HG03159 (cell line): ENCODE results near the gene USP1.

ENCODE experiments used
- ATAC-seq: cut with Tn5 transposase; IDR thresholded peaks from one replicate; pipeline ENCODE4 v1.9.1; 2021; ENCODE audit warnings: mild to moderate bottlenecking, moderate library complexity; ENCODE audit not compliant: unreplicated experiment

The USP1 gene

DNA sequence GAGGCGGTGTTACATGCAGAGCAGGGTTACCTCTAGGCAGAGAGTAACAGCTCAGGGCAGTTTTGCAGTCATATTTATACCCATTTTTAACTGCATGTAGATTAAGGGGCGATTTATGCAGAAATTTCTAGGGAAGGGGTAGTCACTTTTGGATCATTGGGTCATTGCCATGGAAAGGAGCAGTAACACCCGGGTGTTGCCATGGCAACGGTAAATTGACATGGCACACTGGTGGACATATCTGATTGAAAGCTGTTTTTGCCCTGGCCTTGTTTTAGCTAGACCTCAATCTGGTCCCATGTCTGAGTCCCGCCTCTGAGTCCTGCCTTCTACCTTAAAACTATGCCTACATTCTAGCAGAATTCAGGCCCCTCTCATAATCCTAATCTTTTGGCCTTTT lies 11.8 kb upstream of the USP1 start:
- no peak for ATAC-seq

DNA sequence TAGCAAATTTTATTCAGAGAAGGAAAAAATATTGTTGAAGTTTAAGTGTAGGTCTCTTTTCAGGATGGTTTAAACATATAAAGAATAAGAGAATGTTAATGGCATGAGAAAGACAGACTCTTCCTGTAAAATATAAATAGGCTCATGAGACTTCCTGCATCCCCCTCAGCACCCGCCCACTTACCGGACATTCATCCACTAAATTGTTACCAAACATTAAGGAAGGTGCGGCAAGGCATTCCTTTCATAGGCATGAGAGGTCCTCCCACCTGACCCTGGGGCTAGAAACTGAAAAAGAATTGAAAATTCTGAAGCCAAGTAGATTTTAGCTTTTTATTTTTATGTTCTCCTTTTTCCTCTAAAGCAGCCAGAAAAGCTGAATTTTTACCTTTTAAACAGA lies 10.6 kb upstream of the USP1 start:
- ATAC-seq: no peak

DNA sequence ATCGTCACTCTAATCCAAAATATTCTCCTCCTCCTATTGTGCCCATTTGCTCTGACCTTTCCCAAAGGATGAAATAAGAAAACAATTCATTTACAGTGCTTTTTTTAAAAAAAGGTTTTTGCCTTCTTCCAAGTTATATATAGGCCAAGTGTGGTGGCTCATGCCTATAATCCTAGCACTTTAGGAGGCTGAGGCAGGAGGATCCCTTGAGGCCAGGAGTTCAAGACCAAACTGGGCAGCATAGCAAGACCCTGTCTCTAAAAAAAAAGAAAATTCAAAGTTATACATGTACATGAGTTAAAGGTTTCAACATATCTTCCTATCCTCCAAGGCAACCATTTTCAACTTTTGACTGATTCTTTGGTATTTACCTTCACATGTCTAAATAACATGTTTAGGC lies 10.1 kb upstream of the USP1 start:
- ATAC-seq: no peak

DNA sequence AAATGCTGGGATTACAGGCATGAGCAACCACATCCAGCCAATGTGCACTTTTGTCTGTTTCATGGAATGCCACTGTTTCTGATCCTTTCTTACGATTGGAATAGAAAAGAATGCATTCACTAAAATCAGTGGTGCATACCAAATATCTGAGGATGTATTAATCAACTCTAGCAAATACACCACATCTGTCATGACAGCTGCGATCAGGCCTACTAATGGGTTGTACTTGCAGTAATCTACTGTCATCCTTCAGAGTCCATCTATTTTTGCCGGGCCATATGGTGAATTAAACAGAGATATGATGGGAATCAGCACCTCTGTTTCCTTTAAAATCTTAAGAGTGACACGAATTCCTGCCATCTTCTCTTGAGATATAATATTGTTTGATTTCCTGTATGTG lies 8.5 kb upstream of the USP1 start:
- ATAC-seq: no peak

DNA sequence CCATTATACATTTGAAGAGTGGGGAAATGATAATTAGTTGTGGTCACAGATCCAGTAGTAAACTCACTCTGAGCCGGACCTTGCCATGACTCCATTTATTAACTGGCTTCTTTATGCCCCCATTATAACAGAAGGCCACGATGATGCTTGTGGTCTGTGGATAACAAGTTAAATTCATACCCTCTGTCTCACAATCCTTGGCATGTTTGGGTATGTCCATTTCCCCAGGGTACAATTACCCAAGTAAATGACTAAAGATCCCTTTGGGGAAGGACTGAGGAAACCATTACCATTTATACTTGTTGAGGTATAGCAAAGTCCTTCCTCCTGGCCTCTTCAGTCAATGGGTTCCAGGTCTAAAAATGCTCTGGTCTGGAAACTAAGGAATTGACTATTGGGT lies 7.3 kb upstream of the USP1 start:
- ATAC-seq: no peak

DNA sequence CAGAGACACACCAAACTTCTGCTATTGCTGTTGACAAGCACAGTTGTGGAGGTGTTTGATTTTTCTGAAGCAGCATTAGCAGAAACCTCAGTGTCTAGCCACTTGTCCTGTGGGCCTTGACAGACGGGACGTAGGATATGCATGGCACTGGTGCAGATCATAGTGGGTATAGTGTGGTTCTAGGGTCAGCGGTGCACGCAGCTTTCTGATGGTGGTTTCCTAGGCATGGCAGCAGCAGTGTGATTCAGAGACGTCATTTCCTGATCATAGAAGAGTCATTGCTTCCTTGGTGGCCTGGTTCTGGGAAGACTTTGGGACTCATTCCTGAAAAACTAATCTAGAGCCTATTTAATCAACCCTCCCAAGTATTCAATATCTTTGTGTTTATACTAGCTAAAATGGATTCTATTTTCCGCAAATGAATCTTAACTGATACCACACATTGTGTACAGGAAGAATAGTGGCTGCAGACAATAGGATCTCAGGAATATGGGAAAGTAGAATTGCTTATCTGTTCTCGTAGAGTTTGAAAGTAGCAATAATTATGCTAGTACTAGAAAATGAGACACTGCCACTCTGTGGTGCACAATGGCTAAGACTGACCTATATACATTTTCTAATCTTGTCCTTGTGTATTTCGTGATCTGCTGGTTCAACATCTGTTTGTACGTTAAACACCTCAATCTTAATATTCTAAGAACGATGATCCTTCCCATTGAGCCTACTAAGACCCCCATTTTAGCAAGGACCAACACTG lies 2.8 kb upstream of the USP1 start:
- no peak for ATAC-seq

DNA sequence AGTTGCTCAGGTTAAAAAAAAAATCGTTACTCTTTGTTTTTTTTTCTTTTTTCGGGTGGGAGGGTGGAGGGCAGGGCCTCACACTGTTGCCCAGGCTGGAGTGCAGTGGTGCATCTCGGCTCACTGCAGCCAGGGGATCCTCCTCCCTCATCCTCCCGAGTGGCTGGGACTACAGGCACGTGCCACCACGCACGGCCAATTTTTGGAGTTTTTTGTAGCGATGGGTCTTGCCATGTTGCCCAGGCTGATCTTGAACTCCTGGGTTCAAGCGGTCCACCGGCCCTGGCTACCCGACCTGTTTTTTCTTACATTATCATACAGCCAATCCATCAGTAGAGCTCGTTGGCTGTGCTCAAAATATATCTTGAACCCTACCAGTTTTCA lies 2.2 kb upstream of the USP1 start:
- ATAC-seq: no peak

DNA sequence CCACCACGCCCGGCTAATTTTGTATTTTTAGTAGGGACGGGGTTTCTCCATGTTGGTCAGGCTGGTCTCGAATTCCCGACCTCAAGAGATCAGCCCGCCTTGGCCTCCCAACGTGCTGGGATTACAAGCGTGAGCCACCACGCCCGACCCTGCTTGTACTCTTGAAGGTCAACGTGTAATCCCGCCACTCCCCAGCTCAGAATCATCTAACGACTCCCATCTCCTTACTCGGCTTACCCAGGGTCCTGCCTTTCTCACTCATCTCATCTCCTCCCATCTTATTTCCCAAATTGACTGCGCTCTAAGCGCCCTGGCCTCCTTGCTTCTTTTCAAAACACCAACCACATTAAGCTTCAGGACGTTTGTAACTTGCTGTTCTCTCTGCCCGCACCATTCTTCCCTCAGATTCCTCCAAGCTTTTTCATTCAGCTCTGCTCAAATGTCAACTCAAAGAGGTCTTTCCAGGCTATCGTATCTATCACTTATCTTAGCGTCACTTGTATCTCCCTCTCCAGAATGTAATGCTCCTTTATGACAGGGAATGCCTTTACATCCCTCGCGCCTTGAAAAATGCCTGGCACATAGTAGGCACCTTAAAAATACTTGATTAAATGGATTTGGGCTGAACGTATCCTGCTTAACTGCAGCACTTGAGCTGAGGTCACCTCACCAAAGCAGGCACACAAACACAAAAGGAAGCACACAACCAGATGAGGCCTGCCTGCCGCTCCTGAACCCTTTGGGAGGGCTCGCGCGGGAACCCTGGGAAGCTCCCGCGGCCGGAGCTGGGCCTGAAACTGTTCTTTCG lies 1.4 kb upstream of the USP1 start:
- no peak for ATAC-seq

DNA sequence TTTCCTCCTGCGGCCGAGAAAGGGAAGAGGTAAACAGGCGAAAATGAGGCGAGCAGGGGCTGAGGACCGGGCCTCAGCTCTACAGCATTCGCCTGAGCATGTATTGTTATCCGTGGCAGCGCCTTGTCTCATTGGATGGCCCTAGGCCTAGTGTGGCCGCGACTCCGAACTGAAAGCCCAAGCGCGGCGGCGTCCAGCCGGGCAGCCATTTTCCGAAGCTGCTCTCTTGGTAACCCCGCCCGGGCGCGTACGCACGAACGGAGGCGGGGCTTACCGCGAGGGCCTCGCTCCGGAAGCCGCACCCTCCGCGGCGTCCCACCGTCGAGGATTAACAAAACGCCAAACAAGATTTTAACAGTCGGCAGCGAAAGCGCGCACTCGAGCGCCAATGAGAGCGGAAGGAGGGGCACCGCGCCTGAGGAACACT lies 797 bp upstream of the USP1 start:
- peak; percentile 62 for ATAC-seq

DNA sequence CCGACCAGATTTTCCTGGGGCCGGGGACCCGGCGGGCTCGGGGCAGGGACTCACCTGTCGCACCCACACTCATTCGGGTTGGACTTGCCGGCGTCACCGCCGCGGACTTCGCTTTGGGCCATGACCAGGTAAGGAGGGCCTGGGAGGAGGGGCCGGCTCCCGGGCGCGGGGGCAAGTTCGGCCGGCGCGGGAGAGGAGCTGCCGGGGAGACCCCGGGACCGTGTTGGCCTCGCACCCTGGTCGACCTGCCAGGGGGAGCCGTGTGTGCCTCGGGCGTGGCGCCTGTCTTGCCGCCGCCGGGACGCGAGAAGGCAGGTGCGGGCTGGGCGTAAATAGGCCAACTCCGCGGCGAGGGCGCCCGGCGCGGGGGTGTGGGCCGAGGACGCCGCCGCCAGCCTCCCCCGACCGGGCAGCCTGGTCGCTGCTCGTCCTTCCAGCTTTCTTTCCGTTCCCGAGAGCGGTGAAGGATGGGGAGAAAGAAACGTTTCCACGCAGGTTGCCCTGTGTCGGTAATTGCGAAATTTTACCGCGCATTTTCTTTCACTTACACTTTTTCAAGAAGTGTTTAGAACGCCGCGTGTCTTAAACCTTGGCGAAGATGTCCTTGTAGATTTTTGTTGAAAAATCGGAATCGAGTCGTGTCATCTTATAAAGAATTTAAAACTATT lies 558 bp downstream of the USP1 start:
- ATAC-seq: no peak

DNA sequence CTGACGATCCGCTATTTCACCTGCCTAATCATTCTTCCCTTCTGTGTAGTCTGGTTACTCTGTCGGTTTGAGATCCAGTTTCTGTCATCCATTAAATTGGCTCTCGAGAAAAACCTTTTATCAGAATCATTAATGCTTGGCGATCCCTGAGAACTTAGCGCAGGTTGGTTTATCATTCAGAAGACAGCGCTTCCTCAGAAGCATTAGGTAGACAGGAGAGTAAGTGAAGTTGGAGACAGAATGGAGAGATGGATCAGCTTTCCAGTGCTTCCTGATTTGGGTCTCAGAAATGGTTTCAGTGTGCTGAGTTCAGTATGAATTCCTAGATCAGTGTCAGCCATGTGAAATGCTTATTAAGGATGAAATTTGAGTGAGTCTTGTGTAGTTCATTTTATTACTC lies 1.3 kb downstream of the USP1 start:
- no peak for ATAC-seq

DNA sequence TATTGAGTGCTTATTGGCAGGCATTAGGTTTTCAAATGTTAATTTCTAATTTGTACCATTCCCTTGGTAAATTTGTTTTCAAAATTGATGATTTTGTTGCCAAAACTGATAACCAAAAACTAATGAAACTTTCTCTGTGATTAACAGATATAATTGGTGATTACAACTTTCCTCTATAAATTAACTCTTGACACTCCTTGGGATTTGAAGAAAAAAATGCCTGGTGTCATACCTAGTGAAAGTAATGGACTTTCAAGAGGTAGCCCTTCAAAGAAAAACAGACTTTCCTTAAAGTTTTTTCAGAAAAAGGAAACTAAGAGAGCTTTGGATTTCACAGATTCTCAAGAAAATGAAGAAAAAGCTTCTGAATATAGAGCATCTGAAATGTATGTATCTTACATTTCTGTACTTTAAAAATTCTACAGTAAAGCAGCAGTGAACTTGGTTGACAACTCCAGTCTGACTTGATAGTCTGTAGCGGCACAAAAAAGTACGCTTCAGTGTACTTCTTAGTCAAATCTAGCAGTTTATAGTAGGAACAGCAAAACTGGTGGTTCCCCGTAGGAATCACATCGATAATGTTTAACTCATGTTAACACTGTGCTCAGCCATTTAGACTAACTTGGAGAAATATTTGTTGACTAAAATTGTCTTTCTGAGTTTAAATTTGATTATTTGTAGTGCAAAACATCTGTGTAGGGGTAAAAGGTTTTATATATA lies 3.0 kb downstream of the USP1 start:
- peak; percentile 26 for ATAC-seq

DNA sequence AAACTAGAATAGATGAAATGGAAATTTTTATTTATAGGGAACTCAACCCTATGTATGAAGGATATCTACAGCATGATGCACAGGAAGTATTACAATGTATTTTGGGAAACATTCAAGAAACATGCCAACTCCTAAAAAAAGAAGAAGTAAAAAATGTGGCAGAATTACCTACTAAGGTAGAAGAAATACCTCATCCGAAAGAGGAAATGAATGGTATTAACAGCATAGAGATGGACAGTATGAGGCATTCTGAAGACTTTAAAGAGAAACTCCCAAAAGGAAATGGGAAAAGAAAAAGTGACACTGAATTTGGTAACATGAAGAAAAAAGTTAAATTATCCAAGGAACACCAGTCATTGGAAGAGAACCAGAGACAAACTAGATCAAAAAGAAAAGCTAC lies 7.9 kb downstream of the USP1 start:
- no peak for ATAC-seq

DNA sequence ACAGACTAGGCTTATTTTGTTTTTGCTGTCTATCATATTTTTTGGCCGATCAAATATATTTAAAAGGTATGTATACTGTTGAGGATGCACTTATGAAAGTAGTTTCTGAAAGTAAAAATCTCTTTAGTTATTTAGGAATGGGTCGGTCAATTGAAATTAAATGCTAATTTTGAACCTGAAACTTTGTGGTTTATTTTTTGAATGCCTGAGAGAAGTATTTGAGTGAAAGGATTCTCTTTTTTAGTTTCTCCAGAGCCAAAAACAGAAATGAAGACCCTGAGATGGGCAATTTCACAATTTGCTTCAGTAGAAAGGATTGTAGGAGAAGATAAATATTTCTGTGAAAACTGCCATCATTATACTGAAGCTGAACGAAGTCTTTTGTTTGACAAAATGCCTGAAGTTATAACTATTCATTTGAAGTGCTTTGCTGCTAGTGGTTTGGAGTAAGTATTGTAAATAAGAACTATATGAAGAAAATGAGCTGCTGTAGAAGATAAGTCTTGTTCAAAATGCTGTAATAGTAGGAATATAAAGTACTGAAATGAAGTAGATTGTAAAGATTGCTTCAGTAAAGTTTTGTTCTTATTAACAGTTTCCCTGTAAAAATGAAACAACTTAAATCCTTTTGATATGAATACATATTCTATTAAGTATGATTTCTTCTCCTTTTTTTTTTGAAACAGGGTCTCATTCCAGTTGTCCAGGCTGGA lies 11.5 kb downstream of the USP1 start:
- no peak for ATAC-seq

DNA sequence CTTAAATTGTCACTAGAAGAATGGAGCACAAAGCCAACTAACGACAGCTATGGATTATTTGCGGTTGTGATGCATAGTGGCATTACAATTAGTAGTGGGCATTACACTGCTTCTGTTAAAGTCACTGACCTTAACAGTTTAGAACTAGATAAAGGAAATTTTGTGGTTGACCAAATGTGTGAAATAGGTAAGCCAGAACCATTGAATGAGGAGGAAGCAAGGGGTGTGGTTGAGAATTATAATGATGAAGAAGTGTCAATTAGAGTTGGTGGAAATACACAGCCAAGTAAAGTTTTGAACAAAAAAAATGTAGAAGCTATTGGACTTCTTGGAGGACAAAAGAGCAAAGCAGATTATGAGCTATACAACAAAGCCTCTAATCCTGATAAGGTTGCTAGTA lies 13.5 kb downstream of the USP1 start:
- no peak for ATAC-seq

DNA sequence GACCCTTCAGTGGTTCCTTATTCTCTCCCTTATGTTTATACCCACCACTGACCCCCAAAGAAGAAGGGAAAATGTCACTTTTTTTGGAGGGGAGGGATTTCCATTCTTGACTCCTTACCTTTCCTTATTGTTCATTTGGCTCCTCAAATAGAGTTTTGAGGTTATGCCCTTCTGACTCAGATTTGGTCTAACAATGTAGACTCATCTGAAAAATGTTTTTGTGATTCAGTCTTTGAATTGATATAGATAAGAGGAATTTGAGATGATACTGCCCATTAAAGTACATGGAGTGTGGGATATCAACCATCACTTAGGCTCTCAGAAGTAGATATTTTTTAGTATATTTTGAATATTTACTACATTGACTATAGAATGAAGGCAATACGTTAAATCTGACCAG lies 16.1 kb downstream of the USP1 start:
- no peak for ATAC-seq

DNA sequence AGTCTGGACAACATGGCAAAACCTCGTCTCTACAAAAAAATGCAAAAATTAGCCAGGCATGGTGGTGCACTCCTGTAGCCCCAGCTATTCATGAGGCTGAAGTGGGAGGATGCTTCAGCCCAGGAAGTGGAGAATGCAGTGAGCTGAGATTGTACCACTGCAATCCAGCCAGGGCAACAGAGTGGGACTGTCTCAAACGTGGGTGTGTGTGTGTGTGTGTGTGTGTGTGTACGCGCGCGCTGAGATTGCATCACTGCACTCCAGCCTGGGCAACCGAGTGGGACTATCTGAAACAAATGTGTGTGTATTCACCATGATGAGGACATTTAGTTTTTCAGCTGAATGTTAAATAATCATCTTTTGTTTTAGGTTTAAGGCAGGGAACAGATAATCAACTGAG lies 21.1 kb downstream of the USP1 start:
- ATAC-seq: no peak

DNA sequence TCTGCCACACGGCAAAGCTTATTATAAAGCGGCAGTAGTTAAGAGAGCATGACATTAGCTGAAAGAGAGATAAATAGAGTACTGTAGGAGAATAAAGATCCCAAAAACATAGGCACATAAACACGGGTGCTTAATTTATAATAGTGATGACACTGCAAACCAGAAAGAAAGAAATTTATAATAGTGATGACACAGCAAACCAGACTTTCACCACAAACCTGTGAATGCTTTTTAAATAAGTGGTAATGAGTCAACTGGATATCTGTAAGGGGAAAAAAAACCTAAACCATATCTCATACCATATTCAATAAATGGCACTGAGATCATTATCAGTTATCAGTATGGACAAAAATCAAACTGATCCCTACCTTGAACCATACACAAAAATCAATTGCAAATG lies 25.5 kb downstream of the USP1 start:
- no peak for ATAC-seq

DNA sequence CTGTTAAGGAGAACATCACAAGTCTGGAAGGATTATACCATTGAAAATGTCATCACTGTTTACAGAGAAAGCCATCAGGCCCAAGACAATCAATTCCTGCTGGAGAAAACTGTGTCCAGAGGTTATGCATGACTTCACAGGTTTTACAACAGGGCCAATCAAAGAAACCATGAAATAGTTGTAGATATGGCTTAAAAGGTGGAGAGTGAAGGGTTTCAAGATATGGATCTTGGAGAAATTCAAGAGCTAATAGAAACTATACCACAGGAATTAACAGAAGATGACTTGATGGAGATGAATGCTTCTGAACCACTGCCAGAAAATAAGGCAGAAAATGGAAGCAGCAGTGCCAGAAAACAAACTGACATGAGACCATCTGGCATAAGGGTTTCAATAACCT lies 30.2 kb downstream of the USP1 start:
- no peak for ATAC-seq

DNA sequence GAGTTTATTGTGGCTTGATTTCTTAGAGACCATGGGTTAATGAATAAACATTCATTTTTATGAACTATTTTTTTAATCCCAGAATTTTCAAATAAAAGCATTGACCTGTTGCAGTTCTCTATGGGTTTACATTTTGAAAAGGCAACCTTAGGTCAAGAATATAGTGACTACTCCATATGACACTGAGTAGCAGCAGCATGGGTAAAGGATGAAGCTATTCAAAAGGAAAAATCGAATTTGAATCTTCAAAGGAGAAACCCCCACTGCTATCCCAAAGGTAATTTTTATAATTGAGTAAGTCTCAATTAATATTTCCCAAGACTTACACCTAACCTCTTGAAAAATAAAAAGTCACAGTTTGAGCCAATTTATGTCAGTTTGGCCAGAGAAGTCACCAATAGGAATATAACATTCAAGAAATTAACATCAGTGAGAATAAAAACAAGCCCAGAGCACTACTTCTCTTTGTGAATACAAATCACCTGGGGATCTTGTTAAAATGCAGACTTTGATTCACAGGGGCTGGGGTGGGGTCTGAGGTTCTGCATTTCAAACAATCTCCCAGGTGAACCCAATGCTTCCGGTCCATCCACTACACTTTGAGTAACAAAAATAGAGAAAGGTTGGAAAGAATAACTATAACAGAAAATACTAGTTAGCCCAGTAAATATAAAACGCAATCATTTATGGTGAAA lies 39.8 kb downstream of the USP1 start:
- ATAC-seq: no peak
